ENCODE data around the gene EPN3.

EPN3 gene

GRCh38 chr17:50511058-50511457, 21.5 kb upstream of the EPN3 start:
- peak; percentile 50 for DNase-seq

GRCh38 chr17:50513495-50513894, 19.0 kb upstream of the EPN3 start:
- no peak for DNase-seq

DNA sequence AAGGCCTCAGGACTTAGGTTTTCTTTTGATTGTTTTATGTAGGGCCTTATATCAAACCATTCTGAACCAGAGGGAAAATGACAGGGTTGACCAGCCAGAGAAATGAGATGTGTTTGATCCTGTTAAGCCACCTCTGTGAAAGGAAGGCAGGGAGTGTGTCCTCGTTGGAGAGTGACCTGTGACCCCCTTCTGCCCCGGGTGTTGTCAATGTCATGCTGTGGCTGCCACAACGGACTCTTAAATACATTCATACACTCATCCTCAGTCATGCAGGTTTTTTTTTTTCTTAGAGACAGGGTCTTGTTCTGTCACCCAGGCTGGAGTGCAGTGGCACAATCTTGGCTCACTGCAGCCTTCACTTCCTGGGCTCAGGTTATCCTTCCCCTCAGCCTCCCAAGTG, 18.1 kb upstream of the EPN3 start:
- no peak for DNase-seq

- no peak for DNase-seq
These were observed 17.4 kb upstream of the EPN3 start for GRCh38 chr17:50514936-50515702.

- DNase-seq = no peak
These were observed 15.5 kb upstream of the EPN3 start for GRCh38 chr17:50517011-50517410.

DNA sequence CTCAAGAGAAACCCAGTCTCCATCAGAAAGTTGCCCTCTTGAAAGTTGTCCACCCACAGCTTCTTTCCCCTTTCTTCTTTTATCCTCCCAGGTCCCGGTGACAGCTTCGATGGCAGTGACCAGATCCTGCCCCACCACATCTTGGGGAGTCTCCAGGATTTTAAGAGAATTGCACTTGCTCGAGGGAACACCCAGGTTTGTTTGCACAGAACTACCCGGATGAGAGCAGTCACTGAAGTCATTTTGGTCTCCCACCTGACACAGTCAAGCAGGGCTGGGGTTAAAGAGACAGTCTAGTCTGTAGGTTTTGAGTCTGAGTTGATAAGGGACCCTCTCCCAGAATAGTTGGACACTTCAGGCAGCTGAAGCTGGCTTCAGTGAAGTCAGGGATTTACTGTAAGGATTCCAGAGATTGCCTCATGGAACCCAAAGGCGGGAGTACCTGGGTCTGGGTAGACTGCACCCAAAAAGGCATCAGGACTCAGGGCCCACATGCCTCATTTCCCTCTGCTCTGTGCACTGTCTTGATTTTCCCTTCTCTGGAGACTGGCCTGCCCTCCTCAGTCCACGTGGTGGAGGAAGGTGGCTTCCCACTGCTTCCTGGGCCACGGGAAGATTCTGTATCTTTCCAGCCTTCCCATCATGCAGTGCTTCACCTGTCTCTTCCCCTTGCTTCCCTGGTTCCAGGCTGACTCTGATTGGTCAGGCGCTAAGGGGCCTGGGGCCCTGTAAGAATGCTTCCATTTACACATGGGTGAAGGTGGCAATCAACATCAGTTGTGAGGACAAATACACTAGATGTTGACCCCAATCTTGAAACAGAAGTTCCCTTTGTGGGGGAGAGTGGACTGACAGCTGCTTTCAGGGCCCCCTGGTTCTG, 14.8 kb upstream of the EPN3 start:
- DNase-seq = no peak

GRCh38 chr17:50518384-50519023, 14.0 kb upstream of the EPN3 start:
- DNase-seq = no peak

DNA sequence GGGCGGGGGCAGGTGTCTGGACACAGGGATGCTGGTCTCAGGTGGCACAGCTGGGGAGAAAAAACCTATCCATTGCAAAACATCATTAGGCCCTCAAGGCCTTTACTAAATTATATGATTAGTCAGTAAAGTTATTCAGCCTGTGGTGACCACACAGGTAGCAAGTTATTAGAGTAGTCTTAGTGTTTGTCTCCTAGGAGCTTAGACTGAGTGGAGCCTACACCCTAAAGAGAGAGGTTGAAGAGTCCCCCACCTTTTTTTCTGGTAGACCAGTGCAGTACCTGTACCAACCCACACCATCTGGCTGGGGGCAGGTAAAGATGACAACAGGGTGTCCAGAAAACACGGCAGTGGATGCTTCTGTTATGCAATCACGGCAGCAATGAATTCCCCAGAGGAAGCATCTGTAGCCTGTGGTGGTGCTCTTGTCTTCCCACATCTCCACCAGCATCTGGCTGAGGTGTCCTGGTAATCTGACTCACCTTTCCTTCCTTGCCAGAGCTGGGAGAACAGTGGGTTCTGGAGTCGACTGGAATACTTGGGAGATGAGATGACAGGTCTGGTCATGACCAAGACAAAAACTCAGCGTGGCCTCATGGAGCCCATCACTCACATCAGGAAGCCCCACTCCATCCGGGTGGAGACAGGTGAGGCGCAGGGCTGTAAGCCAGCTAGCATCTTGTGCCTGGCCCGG, 13.2 kb upstream of the EPN3 start:
- DNase-seq = no peak

DNA sequence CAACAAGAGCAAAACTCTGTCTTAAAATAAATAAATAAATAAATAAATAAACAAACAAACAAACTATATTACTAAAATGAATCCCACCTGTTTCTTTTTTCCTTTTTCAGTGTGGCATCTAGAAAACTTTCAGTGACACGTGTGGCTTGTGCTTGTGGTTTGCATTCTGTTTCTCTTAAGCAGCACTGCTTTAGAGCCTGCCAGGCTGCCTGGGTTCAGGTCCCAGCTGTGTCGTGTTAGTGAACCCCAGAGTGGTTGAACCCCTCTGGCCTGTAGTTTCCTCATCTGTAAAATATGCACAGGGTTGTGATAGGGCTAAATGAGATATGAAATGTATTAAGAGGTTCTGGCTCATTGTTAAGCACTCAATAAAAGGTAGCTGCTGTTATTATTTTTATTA, 12.1 kb upstream of the EPN3 start:
- no peak for DNase-seq

DNA sequence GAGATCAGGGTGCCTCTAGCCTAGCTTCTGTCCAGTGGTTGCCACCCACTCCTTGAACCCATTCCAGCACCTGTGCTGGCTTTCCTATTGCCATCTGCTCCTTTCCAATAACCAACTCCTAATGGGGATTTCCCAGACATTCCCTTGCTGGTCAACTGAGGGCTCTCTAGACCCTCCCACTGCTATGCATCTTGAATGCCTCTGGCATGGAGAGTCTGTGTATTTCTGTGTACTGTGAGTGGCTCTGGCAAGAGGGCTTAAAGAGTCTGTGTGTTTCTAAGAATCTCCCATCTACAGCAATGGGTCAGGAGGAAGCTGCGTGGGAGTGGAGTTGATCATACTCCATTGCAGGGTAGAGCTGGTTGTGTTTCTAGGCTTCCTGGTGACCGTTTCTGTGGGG, 11.0 kb upstream of the EPN3 start:
- DNase-seq = no peak

- DNase-seq = no peak
These were observed 9.8 kb upstream of the EPN3 start for GRCh38 chr17:50522766-50523165.

GRCh38 chr17:50523208-50523607, 9.3 kb upstream of the EPN3 start:
- no peak for DNase-seq

- DNase-seq = no peak
These were observed 7.7 kb upstream of the EPN3 start for GRCh38 chr17:50524838-50525237.

GRCh38 chr17:50527155-50527762, 5.3 kb upstream of the EPN3 start:
- DNase-seq = no peak

DNA sequence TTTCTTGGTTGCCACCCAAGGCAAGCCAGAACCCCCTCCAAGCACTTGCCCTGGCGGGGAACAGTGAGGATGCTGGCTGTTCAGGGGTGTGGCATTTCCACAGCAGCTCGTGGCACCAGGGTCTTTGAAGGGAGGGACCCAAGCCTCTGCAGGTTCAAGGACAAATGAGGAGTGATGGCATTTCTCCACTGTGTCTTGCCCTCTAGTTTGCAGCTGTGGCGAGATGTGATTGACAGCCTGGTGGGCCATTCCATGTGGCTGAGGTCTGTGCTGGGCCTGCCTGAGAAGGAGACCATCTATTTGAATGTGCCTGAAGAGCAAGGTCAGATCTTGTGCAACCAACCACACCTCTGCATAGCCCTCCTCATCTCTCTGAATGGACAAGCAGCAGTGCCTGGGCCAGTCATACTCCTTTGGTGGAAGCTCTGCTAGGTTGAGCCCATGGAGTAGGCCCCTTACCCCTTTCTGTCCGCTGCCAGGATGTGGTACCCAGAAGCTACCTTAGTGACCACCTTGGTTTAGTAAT, 4.5 kb upstream of the EPN3 start:
- no peak for DNase-seq

DNA sequence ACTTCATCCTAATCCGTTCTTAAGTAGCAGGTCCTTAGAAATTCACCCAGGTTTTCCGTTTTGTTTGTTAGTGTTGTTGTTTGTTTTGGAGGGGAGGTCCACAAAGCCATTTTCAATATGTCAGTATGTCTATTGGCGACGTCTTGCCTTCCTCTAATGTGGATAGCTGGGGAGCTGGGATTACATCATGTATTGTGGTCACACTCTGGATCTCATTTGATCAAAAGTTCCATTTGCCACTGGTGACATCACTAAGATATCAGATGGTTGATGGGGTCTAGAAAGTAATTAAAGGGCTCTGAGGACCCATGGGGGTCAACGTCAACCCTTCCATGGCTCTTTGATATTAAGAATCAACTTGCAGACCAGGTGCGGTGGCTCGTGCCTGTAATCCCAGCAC, 2.7 kb upstream of the EPN3 start:
- DNase-seq = no peak

- no peak for DNase-seq
These were observed 1.0 kb upstream of the EPN3 start for GRCh38 chr17:50531428-50532025.

GRCh38 chr17:50533185-50533584, 650 bp downstream of the EPN3 start:
- DNase-seq = no peak

DNA sequence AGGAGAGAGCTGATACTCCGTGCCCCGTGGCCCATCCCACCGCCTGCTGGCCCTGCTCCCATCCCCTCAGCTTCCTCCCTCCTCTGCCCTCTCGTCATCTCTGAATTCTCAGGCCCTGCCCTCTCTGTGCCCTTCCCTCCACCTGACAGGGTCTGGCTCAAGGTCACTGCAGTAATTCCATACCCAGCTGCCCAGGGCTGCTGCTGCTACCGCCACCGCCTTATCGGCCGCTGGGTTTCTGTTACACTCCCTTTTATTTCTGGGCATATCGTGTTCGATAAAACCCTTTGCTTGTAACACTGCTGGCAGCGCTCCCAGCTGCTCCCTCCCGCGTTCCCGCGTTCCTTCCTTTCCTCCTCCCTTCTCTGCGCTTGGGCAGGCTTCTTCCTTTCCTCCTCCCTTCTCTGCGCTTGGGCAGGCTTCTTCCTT, 1.2 kb downstream of the EPN3 start:
- DNase-seq = no peak

- DNase-seq = no peak
These were observed 1.9 kb downstream of the EPN3 start for GRCh38 chr17:50534222-50534978.

GRCh38 chr17:50534979-50535326, 2.4 kb downstream of the EPN3 start:
- no peak for DNase-seq

Data from activated naive CD4-positive, alpha-beta T cell treated with anti-CD3 and anti-CD28 coated beads, Interleukin-2, amount 50 U/mL, for 16 hours (primary cell).